GM18867 (cell line): ENCODE measurements around the gene HBG2.

Experiments used
- ATAC-seq: cut with Tn5 transposase; IDR thresholded peaks from one replicate; pipeline ENCODE4 v1.9.1; 2021; ENCODE audit warnings: mild to moderate bottlenecking, moderate library complexity; ENCODE audit not compliant: unreplicated experiment

HBG2 gene

GRCh38 chr11:5231111-5231510 lies 23.5 kb downstream of the HBG2 start:
- ATAC-seq: no peak

GRCh38 chr11:5230266-5230665 lies 24.3 kb downstream of the HBG2 start:
- no peak for ATAC-seq

GRCh38 chr11:5229796-5230195 lies 24.8 kb downstream of the HBG2 start:
- ATAC-seq: no peak

- ATAC-seq: peak; percentile 49
These were observed 25.2 kb downstream of the HBG2 start for GRCh38 chr11:5229356-5229755.

GRCh38 chr11:5228124-5228523 lies 26.5 kb downstream of the HBG2 start:
- no peak for ATAC-seq

GRCh38 chr11:5227681-5228080 lies 26.9 kb downstream of the HBG2 start:
- ATAC-seq: no peak

GRCh38 chr11:5226732-5227310 lies 27.8 kb downstream of the HBG2 start, which contains the start of gene HBB:
Gene HBB, minus strand, starts transcription at chr11:5227071. Its CDS starts 50 bp downstream, at chr11:5227021.
- no peak for ATAC-seq

- ATAC-seq: no peak
These were observed 29.1 kb downstream of the HBG2 start for GRCh38 chr11:5225480-5225871.

- no peak for ATAC-seq
These were observed 29.8 kb downstream of the HBG2 start for GRCh38 chr11:5224538-5225479.

- ATAC-seq: no peak
These were observed 30.9 kb downstream of the HBG2 start for GRCh38 chr11:5223686-5224085.

- ATAC-seq: no peak
These were observed 31.4 kb downstream of the HBG2 start for GRCh38 chr11:5223146-5223545.

GRCh38 chr11:5210376-5210885 lies 44.1 kb downstream of the HBG2 start:
- no peak for ATAC-seq

- ATAC-seq: peak; percentile 68
These were observed 49.8 kb downstream of the HBG2 start for GRCh38 chr11:5204787-5205186.

GRCh38 chr11:5203366-5203765 lies 51.2 kb downstream of the HBG2 start:
- ATAC-seq: no peak
